Pulmonary artery endothelial cell (primary cell): ENCODE results near the gene PRRG2. TPM values are rescaled to one million over a fixed set of nuclear protein-coding genes. Genes with fewer than 3 reads are reported as not detected.
A peak's percentile ranks its signal among the peaks of the same experiment; 100 is the strongest.

Source experiments
- DNase-seq: peaks from one replicate; pipeline ENCODE4 v3.0.0-alpha.2; 2011; ENCODE audit warnings: low read depth, low spot score
- total RNA-seq: library from RNA; depleted of rRNA; stranded (reverse); fragments of >200 nt; gene quantifications from 2 replicates; pipeline ENCODE4 v1.2.3, GENCODE V29; 2014

The PRRG2 gene
- total RNA-seq, 1 donor from 2014 or later: 3.1 TPM

DNA sequence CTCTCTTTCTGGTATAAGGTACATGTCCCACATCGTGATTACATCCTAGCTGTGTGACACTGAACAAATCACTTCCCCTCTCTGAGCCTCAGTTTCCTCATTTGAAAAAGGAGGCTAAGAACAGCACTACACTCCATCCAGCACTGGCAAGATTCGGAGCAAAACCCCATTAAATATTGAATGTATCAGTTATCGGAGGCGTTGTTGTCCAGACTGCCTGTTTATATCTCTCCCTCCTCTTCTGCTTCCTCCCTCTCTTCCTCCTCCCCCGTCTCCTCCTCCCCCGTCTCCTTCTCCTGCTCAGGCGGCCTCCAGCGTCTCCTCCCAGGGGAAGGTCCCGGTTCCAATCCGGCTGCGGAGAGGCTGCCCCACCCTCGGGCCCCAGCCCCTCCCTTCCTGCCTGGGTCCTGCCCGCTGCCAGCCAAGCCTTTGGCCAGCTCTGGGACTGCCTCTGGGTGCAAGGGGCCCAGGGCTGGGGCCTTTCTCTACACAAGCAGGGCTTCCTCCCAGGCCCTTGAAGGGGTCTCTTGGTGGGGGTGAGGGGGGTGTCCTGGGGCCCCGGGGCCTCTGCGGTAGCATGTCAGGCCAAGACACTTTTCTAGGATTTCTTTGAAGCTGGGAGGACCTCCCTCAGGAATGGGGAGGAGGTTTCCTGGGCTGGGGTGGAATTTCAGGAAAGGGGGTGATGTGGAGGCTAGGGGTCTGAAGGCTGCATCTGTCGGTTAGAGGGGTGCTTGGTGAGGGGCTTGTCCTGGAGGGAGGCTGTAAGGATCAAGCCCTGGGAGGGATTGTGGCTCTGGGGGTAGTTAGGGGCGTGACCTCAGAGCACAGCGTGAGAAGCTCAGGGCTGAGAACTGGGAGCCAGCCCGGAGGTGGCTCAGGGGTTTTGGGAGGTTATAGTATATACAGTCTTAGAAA is 57.0 kb downstream of the PRRG2 start:
- no peak for DNase-seq

DNA sequence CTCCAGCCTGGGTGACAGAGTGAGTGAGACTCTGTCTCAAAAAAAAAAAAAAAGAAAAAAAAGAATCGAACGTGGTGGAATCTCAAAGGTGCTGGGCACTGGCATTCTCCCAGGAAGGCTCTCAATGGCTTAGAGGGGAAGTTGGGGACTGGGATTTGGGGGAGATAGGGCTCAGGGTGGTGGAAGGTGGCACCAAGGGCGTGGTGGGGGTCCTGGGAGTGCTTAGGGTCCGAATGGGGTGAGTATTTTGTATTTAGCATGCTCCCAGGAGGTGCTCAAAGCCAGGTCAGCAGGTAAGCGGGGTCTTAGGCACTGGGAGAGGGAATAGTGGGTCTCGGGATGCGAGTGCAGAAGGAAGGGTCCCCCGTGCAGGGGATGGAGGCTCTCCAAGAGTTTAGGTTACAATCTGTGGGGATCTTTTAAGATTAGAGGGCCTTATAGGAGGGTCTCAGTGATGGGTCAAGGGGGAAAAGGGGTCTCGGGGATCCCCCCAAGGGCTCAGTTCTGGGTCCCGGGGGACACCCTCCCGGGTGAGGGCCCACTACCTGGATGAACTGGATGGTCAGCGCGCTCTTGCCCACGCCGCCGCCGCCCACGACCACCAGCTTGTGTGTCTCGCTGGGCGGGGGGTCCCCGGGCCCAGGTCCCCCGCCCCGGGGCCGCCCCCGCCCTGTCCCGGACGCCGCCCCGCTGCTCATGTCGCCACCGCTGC is 58.4 kb downstream of the PRRG2 start:
- DNase-seq: no peak

DNA sequence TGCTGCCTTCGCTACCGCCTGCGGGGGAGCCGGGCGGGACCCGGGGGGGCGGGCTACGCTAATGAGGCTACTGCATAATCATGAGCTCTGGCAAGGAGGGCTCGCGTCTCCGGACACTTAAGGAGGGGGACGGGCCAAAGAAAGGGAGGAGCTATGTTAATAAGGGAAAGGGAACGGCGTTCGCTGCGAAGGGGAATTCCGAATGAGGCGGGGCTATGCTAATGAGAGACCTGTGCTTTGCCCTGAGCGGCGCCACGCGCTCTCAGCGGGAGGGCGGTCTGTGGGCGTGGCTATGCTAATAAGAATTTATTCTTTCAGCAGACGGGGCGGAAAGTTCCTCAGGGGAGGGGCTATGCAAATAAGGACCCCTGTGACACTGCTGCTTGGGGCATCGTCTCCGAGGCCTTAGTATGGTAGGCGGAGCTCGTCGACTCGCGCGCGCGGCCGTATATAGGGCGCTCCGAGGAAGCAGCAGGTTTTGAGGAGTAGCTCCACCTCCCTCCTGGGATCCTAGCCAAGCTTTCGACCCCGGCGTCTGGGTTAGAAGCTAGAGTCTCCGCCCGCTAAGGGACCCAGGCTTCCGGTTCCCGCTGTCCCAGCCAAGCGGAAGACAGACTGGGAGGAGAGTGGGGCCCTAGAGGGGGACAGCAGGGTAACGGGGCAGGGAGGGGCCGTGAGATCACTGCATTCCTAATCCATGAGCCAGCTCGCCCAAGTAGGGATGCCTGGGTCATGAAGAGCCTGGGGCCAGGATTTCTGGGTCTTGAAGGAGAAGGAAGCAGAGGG is 59.2 kb downstream of the PRRG2 start, which contains the start of gene RRAS:
Gene RRAS, minus strand, starts transcription at position 31 of the 786 bp plus-strand sequence. CDS start 45 bp downstream, outside the sequence.
- peak; percentile 99 for DNase-seq

Other genes with a start within 250 kb of the PRRG2 start
- gene CD37, start 245.9 kb upstream of the PRRG2 start, total RNA-seq: not detected in 2 replicates
- 46.0 and 46.5 TPM in 2 replicates for gene TEAD2, start 218.9 kb upstream of the PRRG2 start, total RNA-seq
- 0.14 TPM in 1 of 2 replicates, not detected in the other for gene DKKL1, start 217.4 kb upstream of the PRRG2 start, total RNA-seq
- gene KASH5, start 193.1 kb upstream of the PRRG2 start, total RNA-seq: not detected in 2 replicates
- gene PTH2, start 157.9 kb upstream of the PRRG2 start, total RNA-seq: not detected in 2 replicates
- not detected in 2 replicates for gene GFY, start 155.9 kb upstream of the PRRG2 start, total RNA-seq
- 0.04 TPM in 1 of 2 replicates, not detected in the other for gene SLC17A7, start 139.8 kb upstream of the PRRG2 start, total RNA-seq
- 128 and 170 TPM in 2 replicates for gene PIH1D1, start 129.5 kb upstream of the PRRG2 start, total RNA-seq
- 54.9 and 58.8 TPM in 2 replicates for gene ALDH16A1, start 128.1 kb upstream of the PRRG2 start, total RNA-seq
- 1.6 and 2.4 TPM in 2 replicates for gene FLT3LG, start 107.1 kb upstream of the PRRG2 start, total RNA-seq
- 2,556 and 3,423 TPM in 2 replicates for gene RPL13A, start 93.7 kb upstream of the PRRG2 start, total RNA-seq
- 1,813 and 2,923 TPM in 2 replicates for gene RPS11, start 84.9 kb upstream of the PRRG2 start, total RNA-seq
- 59.5 and 85.5 TPM in 2 replicates for gene FCGRT, start 68.7 kb upstream of the PRRG2 start, total RNA-seq
- gene RCN3, start 53.3 kb upstream of the PRRG2 start, total RNA-seq: 101 and 237 TPM in 2 replicates
- gene NOSIP, start 760 bp upstream of the PRRG2 start, total RNA-seq: 107 and 113 TPM in 2 replicates
- gene PRR12, start 9.9 kb downstream of the PRRG2 start, total RNA-seq: 1.8 and 2.0 TPM in 2 replicates
- gene RRAS, start 58.8 kb downstream of the PRRG2 start, total RNA-seq: 45.8 and 54.9 TPM in 2 replicates
- gene SCAF1, start 60.9 kb downstream of the PRRG2 start, total RNA-seq: 10.7 and 12.0 TPM in 2 replicates
- gene IRF3, start 84.5 kb downstream of the PRRG2 start, total RNA-seq: 51.4 and 85.1 TPM in 2 replicates
- gene BCL2L12, start 84.6 kb downstream of the PRRG2 start, total RNA-seq: 6.8 and 11.4 TPM in 2 replicates
- gene PRMT1, start 96.0 kb downstream of the PRRG2 start, total RNA-seq: 476 and 582 TPM in 2 replicates
- 0.40 and 0.74 TPM in 2 replicates for gene ADM5, start 108.3 kb downstream of the PRRG2 start, total RNA-seq
- 20.0 and 24.7 TPM in 2 replicates for gene CPT1C, start 109.8 kb downstream of the PRRG2 start, total RNA-seq
- gene TSKS, start 182.0 kb downstream of the PRRG2 start, total RNA-seq: not detected in 2 replicates
- 65.3 and 65.6 TPM in 2 replicates for gene AP2A1, start 185.7 kb downstream of the PRRG2 start, total RNA-seq
- gene FUZ, start 232.0 kb downstream of the PRRG2 start, total RNA-seq: 23.9 and 34.9 TPM in 2 replicates
- gene MED25, start 237.0 kb downstream of the PRRG2 start, total RNA-seq: 13.1 and 13.8 TPM in 2 replicates